Prostate gland (tissue), 2 donors: Measurements from ENCODE around the gene WDR20. TPM values are rescaled to one million over a fixed set of nuclear protein-coding genes. Genes with fewer than 3 reads are reported as not detected.
"Not testable (repeated sequence)": the region's sequence is repeated elsewhere in the genome, so short reads cannot be mapped to it uniquely, and the experiment has no call there.

ENCODE experiments used
- DNase-seq: peaks from one replicate; pipeline ENCODE4 v3.0.0-alpha.2; 2019; ENCODE audit warnings: low spot score
- H3K27ac ChIP-seq, 2 donors: fragments of 200-600 bp; sonication (generic); 2 replicates each; pipeline ENCODE4 v1.5.1; 2017 to 2019
- H3K27me3 ChIP-seq: fragments of 200-600 bp; sonication (generic); replicated peaks from 2 replicates; pipeline ENCODE4 v1.5.1; 2019; ENCODE audit not compliant: insufficient read depth
- H3K36me3 ChIP-seq, 2 donors: fragments of 200-600 bp; sonication (generic); 1 replicate in 1 of 2; 2 replicates in 1 of 2; pipeline versions ENCODE4 v1.5.1 to v1.8.1; 2017 to 2019
- H3K4me1 ChIP-seq: fragments of 200-600 bp; sonication (generic); replicated peaks from 2 replicates; pipeline ENCODE4 v1.5.1; 2019
- H3K4me3 ChIP-seq, 2 donors: fragments of 200-600 bp; sonication (generic); 2 replicates each; pipeline ENCODE4 v1.5.1; 2017 to 2019
- H3K9me3 ChIP-seq: fragments of 200-600 bp; sonication (generic); 2 replicates; pipeline ENCODE4 v1.5.1; 2017
- CTCF ChIP-seq, 4 experiments: fragments of 200-600 bp in 2 of 4; fragments of 450-650 bp in 2 of 4; sonication (generic) in 2 of 4; IDR thresholded peaks; 1 replicate in 3 of 4; 2 replicates in 1 of 4; pipeline ENCODE4 v1.5.1; 2016 to 2019; ENCODE audit warnings: antibody characterized with exemption in 4 of 4, mild to moderate bottlenecking in 2 of 4, moderate library complexity in 2 of 4
- POLR2A ChIP-seq: fragments of 450-650 bp; IDR thresholded peaks from one replicate; pipeline ENCODE4 v1.6.1; 2016; ENCODE audit warnings: antibody characterized with exemption, mild to moderate bottlenecking
- POLR2AphosphoS5 ChIP-seq: sonication (generic); formaldehyde crosslinking; IDR thresholded peaks from one replicate; pipeline ENCODE4 v1.6.1; 2017; ENCODE audit warnings: antibody characterized with exemption
- whole genome bisulfite sequencing: methylation state at CpG from one replicate; pipeline ENCODE4 v1.1.5; 2018; 5-methylcytosine and 5-hydroxymethylcytosine counted together
- intact Hi-C: fragments of 100-400 bp; cut with DNase I; formaldehyde crosslinking; loops from one replicate; pipeline ENCODE4 v1.14.2; 2022
- total RNA-seq, 2 donors: library from RNA; depleted of rRNA; stranded (reverse); fragments of >200 nt; gene quantifications; one replicate each; pipeline ENCODE4 v1.1.0, GENCODE V29; 2016

WDR20 gene
- total RNA-seq, 2 donors from 2014 or later = 36.6 to 38.6 TPM

- DNase-seq = no peak
- Histone ChIP-seq H3K36me3 (no peaks in the 10 kb centered on the region), H3K27ac (no peak overlapping the region), H3K9me3 (no peaks in the 10 kb centered on the region), H3K4me3 (no peak overlapping the region), H3K27me3 (no peaks in the 10 kb centered on the region), H3K4me1 (no peaks in the 10 kb centered on the region)
- intact Hi-C loops = no loop called here
- TF ChIP-seq POLR2AphosphoS5 = no peak
- TF ChIP-seq CTCF (IDR thresholded peaks at IDR 0.05) = no peak
- no peak for TF ChIP-seq POLR2A
- WGBS = 94% methylated on average over 4 of the region's 4 CpGs
These were observed 22.8 kb downstream of the WDR20 start for GRCh38 chr14:102162487-102162886.

- Histone ChIP-seq H3K9me3 (no peaks in the 10 kb centered on the region), H3K4me3 (no peak overlapping the region), H3K4me1 (no peaks in the 10 kb centered on the region), H3K27ac (no peak overlapping the region), H3K27me3 (no peaks in the 10 kb centered on the region), H3K36me3 (no peaks in the 10 kb centered on the region)
- TF ChIP-seq POLR2A (no peak), POLR2AphosphoS5 (no peak), CTCF (IDR thresholded peaks at IDR 0.05) (no peak)
- intact Hi-C loops = no loop called here
- DNase-seq = no peak
- 96% methylated on average over 4 of the region's 4 CpGs for WGBS
These were observed 24.5 kb downstream of the WDR20 start for GRCh38 chr14:102164241-102164641.

GRCh38 chr14:102164965-102165364, 25.3 kb downstream of the WDR20 start:
- no peaks in the 10 kb centered on the region for H3K27me3 ChIP-seq
- TF ChIP-seq CTCF (IDR thresholded peaks at IDR 0.05) (no peak), POLR2AphosphoS5 (no peak)
- H3K9me3 ChIP-seq = no peaks in the 10 kb centered on the region
- no peak overlapping the region for H3K27ac ChIP-seq
- H3K4me1 ChIP-seq = no peaks in the 10 kb centered on the region
- no peak for DNase-seq
- intact Hi-C loops = no loop called here
- no peaks in the 10 kb centered on the region for H3K36me3 ChIP-seq
- WGBS = 94% methylated on average over 4 of the region's 4 CpGs
- no peak overlapping the region for H3K4me3 ChIP-seq

GRCh38 chr14:102170061-102170460, 30.4 kb downstream of the WDR20 start:
- H3K4me1 ChIP-seq = no peaks in the 10 kb centered on the region
- no peak for DNase-seq
- no peak overlapping the region for H3K27ac ChIP-seq
- no peak overlapping the region for H3K4me3 ChIP-seq
- no peaks in the 10 kb centered on the region for H3K9me3 ChIP-seq
- no peaks in the 10 kb centered on the region for H3K27me3 ChIP-seq
- intact Hi-C loops = no loop called here
- WGBS = 91% methylated on average over 3 of the region's 3 CpGs
- no peaks in the 10 kb centered on the region for H3K36me3 ChIP-seq
- no peak for TF ChIP-seq POLR2AphosphoS5
- no peak for TF ChIP-seq POLR2A
- no peak for TF ChIP-seq CTCF (IDR thresholded peaks at IDR 0.05)

- intact Hi-C loops = no loop called here
- H3K27me3 ChIP-seq = no peaks in the 10 kb centered on the region
- no peak for DNase-seq
- H3K36me3 ChIP-seq = no peaks in the 10 kb centered on the region
- 55% methylated on average over 4 of the region's 4 CpGs for WGBS
- H3K9me3 ChIP-seq = no peaks in the 10 kb centered on the region
- no peaks in the 10 kb centered on the region for H3K4me1 ChIP-seq
- H3K4me3 ChIP-seq = no peak overlapping the region
- TF ChIP-seq CTCF (IDR thresholded peaks at IDR 0.05) (no peak), POLR2A (no peak), POLR2AphosphoS5 (no peak)
- no peak overlapping the region for H3K27ac ChIP-seq
These were observed 31.7 kb downstream of the WDR20 start for GRCh38 chr14:102171173-102172020.

GRCh38 chr14:102172021-102172272, 32.2 kb downstream of the WDR20 start:
- H3K9me3 ChIP-seq, H3K27ac ChIP-seq, H3K4me3 ChIP-seq, H3K4me1 ChIP-seq, H3K36me3 ChIP-seq, H3K27me3 ChIP-seq, intact Hi-C loops, DNase-seq: not testable (repeated sequence)
- 88% methylated on average over 1 of the region's 2 CpGs for WGBS

- H3K4me3 ChIP-seq, DNase-seq, H3K9me3 ChIP-seq, H3K36me3 ChIP-seq, intact Hi-C loops, H3K27me3 ChIP-seq, H3K4me1 ChIP-seq, H3K27ac ChIP-seq: not testable (repeated sequence)
- over 99% methylated on average over 19 of the region's 31 CpGs for WGBS
These were observed 33.0 kb downstream of the WDR20 start for GRCh38 chr14:102172721-102173120.
